ENCODE data around the gene ZNF331.

DNA sequence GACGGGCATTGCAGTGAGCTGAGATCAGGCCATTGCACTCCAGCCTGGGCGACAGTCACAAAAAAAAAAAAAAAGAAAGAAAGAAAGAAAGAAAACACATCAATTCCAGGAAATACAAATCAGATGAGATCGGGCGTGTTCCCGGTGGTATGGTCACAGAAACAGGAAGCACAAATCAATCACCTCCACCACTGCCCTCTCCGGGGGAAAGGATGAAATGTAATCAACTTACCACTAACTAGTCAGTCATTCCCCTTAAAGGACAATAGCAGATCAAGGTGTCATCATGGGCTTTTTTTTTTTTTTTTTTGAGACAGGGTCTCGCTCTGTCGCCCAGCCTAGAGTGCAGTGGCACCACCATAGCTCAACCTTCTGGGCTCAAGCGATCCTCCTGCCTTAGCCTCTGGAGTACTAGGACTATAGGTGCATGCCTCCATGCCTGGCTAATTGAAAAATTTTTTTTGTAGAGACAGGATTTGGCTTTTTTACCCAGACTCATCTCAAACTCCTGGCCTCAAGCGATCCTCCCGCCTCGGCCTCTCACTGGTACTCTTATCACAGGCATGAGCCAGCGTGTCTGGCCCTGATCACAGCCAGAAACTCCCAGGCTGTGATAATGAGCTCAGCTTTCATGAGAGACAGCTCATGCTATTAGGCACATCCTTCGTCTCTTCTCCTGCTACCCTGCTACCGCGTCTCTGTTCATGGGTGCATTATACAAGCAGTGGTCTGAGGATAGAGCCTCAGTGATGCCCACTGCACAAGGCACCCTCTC is 87.0 kb downstream of the ZNF331 start:
- TF ChIP-seq POLR2A (IDR thresholded peaks at IDR 0.05; ENCODE audit: low read depth, low read length): no peak
- TF ChIP-seq TAF1 (IDR thresholded peaks at IDR 0.05; ENCODE audit: low read depth, low read length): no peak
- no peak for TF ChIP-seq POLR2AphosphoS5 (IDR thresholded peaks at IDR 0.05; ENCODE audit: low read depth, low read length)
- TF ChIP-seq SPI1 (IDR thresholded peaks at IDR 0.05; ENCODE audit: low read depth, low read length): no peak
- TF ChIP-seq PAX5 (IDR thresholded peaks at IDR 0.05; ENCODE audit: insufficient read depth, low read length, severe bottlenecking): no peak
- no peak for TF ChIP-seq POU2F2 (IDR thresholded peaks at IDR 0.05; ENCODE audit: low read depth, low read length)
